ENCODE data around the gene ASCC2.

Gene ASCC2

GRCh38 chr22:29753808-29754657 is 84.0 kb downstream of the ASCC2 start:
- FAIRE-seq, result no peak

DNA sequence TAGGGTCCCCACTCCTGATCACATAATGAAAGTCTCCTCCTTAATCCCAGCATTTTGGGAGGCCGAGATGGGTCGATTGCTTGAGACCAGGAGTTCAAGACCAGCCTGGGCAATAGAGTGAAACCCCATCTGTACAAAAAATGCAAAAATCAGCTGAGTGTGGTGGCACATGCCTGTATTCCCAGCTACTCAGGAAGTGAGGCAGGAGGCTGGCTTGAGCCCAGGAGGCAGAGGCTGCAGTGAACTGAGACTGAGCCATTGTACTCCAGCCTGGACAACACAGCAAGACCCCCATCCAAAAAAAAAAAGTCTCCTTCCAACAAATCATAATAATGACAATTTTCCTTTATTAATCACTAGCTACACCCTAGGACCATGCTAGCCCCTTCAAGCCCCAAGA is 86.4 kb downstream of the ASCC2 start:
- FAIRE-seq, result no peak

DNA sequence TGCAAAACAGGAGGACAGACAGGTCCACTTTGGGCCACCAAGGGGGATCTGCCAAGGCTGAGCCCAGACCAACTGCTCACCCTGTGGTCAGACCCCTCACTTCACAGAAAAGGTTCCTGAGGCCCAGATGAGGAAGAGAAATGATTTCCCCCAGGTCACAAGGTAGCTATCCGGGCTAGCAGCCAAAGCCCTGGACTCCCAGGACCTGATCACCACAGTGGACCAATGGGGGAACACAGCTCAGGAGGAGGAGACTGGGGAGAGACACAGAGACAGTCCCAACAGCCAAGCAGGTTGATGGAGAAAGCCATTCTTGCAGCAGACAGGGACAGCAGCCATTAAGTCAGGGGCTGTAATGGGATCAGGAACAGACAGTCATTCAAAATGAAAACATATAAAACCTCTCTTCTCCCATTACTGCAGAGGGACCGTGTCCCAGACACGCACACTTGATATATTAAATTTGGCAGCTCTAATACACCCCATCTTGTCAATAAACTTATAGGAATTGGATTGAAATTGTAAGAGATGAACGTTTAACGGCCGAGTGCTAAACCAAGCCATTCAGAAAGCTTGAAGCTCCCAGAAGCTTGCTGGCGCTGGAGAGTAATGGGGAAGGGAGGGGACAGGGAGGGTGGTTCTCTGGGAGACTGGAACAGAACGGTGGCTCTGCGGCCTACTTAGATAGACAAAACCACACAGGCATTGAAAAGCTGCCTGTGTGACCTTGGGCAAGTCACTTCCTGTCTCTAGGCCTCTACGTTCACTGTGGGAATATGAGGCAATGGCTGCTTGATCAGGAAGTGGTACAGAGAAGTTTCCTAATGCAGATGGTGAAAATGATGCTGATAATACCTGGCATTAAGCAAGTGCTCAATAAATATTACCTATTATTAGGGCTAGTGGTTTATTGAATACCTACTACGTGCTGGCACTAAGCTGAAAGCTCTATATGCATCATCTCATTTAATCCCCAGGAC is 87.2 kb downstream of the ASCC2 start:
- no peak for FAIRE-seq

GRCh38 chr22:29750029-29750428 is 88.0 kb downstream of the ASCC2 start:
- FAIRE-seq, result no peak

- no peak for FAIRE-seq
Observed at GRCh38 chr22:29748248-29748893, 89.7 kb downstream of the ASCC2 start.

GRCh38 chr22:29747832-29748231 is 90.2 kb downstream of the ASCC2 start:
- FAIRE-seq, result no peak

DNA sequence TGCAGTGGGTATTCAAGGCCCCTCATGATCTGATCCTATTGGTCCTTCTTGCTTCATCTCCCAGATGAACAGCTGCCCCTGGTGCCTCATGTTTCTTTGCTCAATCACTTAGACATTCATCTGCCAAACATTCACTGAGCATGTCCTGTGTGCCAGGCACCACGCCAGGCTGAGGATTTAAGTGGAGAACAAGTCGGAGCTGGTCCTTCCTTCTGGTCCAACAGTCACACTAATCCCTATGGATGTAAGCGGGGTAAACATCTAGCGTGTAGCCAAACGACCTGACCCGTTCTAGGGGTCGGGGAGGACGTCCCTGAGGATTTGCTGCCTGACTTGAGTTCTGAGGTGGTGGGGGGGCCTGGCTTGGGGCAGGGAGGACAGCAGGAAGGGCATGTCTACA is 93.2 kb downstream of the ASCC2 start:
- FAIRE-seq, result no peak

DNA sequence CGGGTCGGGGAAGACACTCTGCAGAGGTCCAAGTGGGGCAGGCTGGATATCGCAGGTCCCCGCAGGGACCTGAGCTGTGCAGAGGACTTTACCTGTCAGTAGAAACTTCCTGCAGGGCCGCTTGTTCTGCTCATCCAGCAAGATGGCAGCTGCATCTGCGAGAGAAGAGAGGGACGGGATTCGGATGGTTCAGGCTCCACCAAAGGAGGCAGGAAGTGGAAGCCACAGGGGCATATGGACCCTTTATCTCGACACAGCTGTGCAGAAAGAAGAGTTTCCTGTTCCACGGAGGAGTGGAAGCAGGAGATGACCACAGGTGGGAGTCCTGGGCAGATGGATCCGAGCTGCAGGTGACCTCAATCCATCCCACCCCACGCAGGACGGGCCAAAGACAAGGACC is 95.7 kb downstream of the ASCC2 start:
- no peak for FAIRE-seq

- no peak for FAIRE-seq
Observed at GRCh38 chr22:29741926-29742325, 96.1 kb downstream of the ASCC2 start.

DNA sequence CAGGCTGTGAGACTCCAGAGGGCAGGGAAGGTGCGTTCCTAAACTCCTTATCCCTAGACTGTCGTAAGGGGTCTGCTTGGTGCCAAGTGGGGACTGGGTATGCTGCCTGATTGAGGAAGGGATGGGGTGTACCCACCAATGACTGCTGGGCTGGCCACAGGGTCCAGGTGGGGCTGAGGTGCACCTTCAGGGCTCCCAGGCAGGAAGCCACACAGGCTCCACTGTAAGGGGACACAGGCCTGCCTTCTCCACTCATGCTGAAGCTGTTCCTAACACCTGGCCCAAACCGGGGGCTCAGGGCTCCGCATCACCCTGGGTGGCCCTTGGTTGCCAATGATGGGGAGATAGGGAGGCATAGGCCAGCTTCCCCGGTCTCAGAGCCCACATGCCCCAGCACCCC is 97.9 kb downstream of the ASCC2 start:
- FAIRE-seq, result no peak

- FAIRE-seq, result no peak
Observed at GRCh38 chr22:29739346-29739875, 98.7 kb downstream of the ASCC2 start.

Measured in A204.1 (cell line).